Neural cell (in vitro differentiated cells): ENCODE measurements around the gene ME2. TPM values are rescaled to one million over a fixed set of nuclear protein-coding genes. Genes with fewer than 3 reads are reported as not detected.

ENCODE experiments used
- H2AFZ ChIP-seq: fragments of 200-600, 300-800 bp; sonication (generic), shearing (Covaris generic); 2 replicates; pipeline ENCODE4 v1.6.0; 2014; ENCODE audit warnings: low read depth, mild to moderate bottlenecking, antibody characterized with exemption, low read length, moderate library complexity
- H3F3A ChIP-seq: fragments of 200-600 bp; shearing (Covaris generic); 2 replicates; pipeline ENCODE4 v1.6.1; 2016; ENCODE audit warnings: mild to moderate bottlenecking, moderate library complexity, mixed read lengths, antibody characterized with exemption, low read length; ENCODE audit not compliant: insufficient read depth, poor library complexity, severe bottlenecking
- H3K27ac ChIP-seq: fragments of 200-600, 300-800 bp; sonication (generic), shearing (Covaris generic); 2 replicates; pipeline ENCODE4 v1.5.1; 2014; ENCODE audit warnings: mild to moderate bottlenecking, low read length, moderate library complexity
- H3K27me3 ChIP-seq: fragments of 300-800, 200-600 bp; sonication (generic), shearing (Covaris generic); 2 replicates; pipeline ENCODE4 v1.6.0; 2014; ENCODE audit warnings: mild to moderate bottlenecking, low read depth, low read length, moderate library complexity; ENCODE audit not compliant: insufficient read depth
- H3K36me3 ChIP-seq: fragments of 300-800, 200-600 bp; sonication (generic), shearing (Covaris generic); 2 replicates; pipeline ENCODE4 v1.5.1; 2014; ENCODE audit warnings: mild to moderate bottlenecking, antibody characterized with exemption, low read length, moderate library complexity; ENCODE audit not compliant: insufficient read depth
- H3K4me2 ChIP-seq: fragments of 300-800, 200-600 bp; sonication (generic), shearing (Covaris generic); 2 replicates; pipeline ENCODE4 v1.6.0; 2014; ENCODE audit warnings: mild to moderate bottlenecking, low read length
- H3K4me3 ChIP-seq: fragments of 300-800, 200-600 bp; sonication (generic), shearing (Covaris generic); 2 replicates; pipeline ENCODE4 v1.5.1; 2014; ENCODE audit warnings: mild to moderate bottlenecking, low read length, moderate library complexity
- H3K79me2 ChIP-seq: fragments of 200-600 bp; shearing (Covaris generic); replicated peaks from 2 replicates; pipeline ENCODE4 v1.6.0; 2014; ENCODE audit warnings: mild to moderate bottlenecking, low read length, moderate library complexity; ENCODE audit not compliant: insufficient read depth
- H3K9ac ChIP-seq: fragments of 300-800, 200-600 bp; sonication (generic), shearing (Covaris generic); 2 replicates; pipeline ENCODE4 v1.6.1; 2016; ENCODE audit warnings: mild to moderate bottlenecking, low read length, mixed read lengths
- H3K9me2 ChIP-seq: fragments of 200-600 bp; shearing (Covaris generic); 2 replicates; pipeline ENCODE4 v1.6.1; 2016; ENCODE audit warnings: mild to moderate bottlenecking, low read length, mixed read lengths; ENCODE audit not compliant: insufficient read depth
- H3K9me3 ChIP-seq: fragments of 200-600, 300-800 bp; sonication (generic), shearing (Covaris generic); 2 replicates; pipeline ENCODE4 v1.6.1; 2016; ENCODE audit warnings: mild to moderate bottlenecking, mixed run types, low read length, moderate library complexity, mixed read lengths
- H4K20me1 ChIP-seq: fragments of 200-600 bp; shearing (Covaris generic); 2 replicates; pipeline ENCODE4 v1.6.1; 2016; ENCODE audit warnings: mild to moderate bottlenecking, mixed run types; ENCODE audit not compliant: insufficient read depth
- EP300 ChIP-seq: fragments of 450-650 bp; conservative IDR thresholded peaks from 2 replicates; pipeline ENCODE4 v1.6.1; 2014; ENCODE audit warnings: antibody characterized with exemption, mild to moderate bottlenecking, moderate library complexity; ENCODE audit not compliant: poor library complexity, severe bottlenecking
- EZH2 ChIP-seq: fragments of 200-600, 300-800 bp; shearing (Covaris generic), sonication (generic); IDR thresholded peaks from 2 replicates; pipeline ENCODE4 v1.6.1; 2014; ENCODE audit warnings: antibody characterized with exemption, low read length, borderline replicate concordance, mild to moderate bottlenecking; ENCODE audit not compliant: insufficient read depth, poor library complexity, severe bottlenecking
- MXI1 ChIP-seq: fragments of 450-650 bp; conservative IDR thresholded peaks from 2 replicates; pipeline ENCODE4 v1.6.1; 2014; ENCODE audit warnings: antibody characterized with exemption, mild to moderate bottlenecking; ENCODE audit not compliant: poor library complexity, severe bottlenecking
- POLR2AphosphoS5 ChIP-seq: IDR thresholded peaks from 2 replicates; pipeline ENCODE4 v1.6.1; 2012
- RAD21 ChIP-seq: fragments of 450-650 bp; conservative IDR thresholded peaks from 2 replicates; pipeline ENCODE4 v1.6.1; 2014; ENCODE audit warnings: antibody characterized with exemption, mild to moderate bottlenecking, moderate library complexity
- SMC3 ChIP-seq: fragments of 450-650 bp; conservative IDR thresholded peaks from 2 replicates; pipeline ENCODE4 v1.6.1; 2014; ENCODE audit warnings: antibody characterized with exemption, mild to moderate bottlenecking, moderate library complexity; ENCODE audit not compliant: poor library complexity
- TAF1 ChIP-seq: IDR thresholded peaks from 2 replicates; pipeline ENCODE4 v1.6.1; 2012; ENCODE audit warnings: low read depth
- polyA plus RNA-seq: library from polyadenylated mRNA; depleted of rRNA; stranded (reverse); fragments of >200 nt; gene quantifications from 2 replicates; pipeline ENCODE4 v1.2.3, GENCODE V29; 2014
- TF ChIP-seq, protein P1 (sequence below): IDR thresholded peaks from 2 replicates; pipeline ENCODE4 v1.6.1; 2012; ENCODE audit warnings: borderline replicate concordance
- TF ChIP-seq, protein P2 (sequence below): fragments of 450-650 bp; IDR thresholded peaks from 2 replicates; pipeline ENCODE4 v1.5.1; 2014; ENCODE audit warnings: antibody characterized with exemption, mild to moderate bottlenecking, moderate library complexity; ENCODE audit not compliant: poor library complexity, severe bottlenecking

The ME2 gene
- polyA plus RNA-seq, 1 donor from 2014 or later = 76.2 TPM

DNA sequence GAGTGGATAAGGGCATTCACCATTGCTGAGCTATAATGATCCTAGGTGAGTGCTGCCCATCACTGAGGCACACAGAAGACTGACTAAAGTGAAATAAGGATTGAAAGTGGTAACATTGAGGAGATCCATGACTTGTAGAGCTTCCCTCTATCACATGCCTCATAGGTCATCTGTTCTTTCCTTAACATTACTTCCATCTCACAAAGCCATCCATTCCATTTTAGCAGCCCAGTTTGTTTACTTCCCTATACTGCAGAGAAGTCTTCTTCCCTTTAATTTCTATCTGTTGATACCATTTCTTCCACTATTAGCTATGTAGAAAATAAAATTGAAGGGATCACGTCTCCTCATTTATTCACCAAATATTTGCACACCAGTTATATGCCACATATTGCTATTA is 32.1 kb downstream of the ME2 start:
- Histone ChIP-seq H3F3A (no peaks in the 10 kb centered on the region), H3K79me2 (no peaks in the 10 kb centered on the region), H3K4me2 (no peak overlapping the region), H3K36me3 (peaks cover 11% of the 10 kb centered on the region), H3K4me3 (no peak overlapping the region), H2AFZ (no peak overlapping the region), H3K9me3 (no peaks in the 10 kb centered on the region), H3K9me2 (no peaks in the 10 kb centered on the region), H3K27me3 (no peaks in the 10 kb centered on the region), H3K9ac (no peak overlapping the region), H3K27ac (no peak overlapping the region), H4K20me1 (no peaks in the 10 kb centered on the region)
- TF ChIP-seq, protein P1, sequence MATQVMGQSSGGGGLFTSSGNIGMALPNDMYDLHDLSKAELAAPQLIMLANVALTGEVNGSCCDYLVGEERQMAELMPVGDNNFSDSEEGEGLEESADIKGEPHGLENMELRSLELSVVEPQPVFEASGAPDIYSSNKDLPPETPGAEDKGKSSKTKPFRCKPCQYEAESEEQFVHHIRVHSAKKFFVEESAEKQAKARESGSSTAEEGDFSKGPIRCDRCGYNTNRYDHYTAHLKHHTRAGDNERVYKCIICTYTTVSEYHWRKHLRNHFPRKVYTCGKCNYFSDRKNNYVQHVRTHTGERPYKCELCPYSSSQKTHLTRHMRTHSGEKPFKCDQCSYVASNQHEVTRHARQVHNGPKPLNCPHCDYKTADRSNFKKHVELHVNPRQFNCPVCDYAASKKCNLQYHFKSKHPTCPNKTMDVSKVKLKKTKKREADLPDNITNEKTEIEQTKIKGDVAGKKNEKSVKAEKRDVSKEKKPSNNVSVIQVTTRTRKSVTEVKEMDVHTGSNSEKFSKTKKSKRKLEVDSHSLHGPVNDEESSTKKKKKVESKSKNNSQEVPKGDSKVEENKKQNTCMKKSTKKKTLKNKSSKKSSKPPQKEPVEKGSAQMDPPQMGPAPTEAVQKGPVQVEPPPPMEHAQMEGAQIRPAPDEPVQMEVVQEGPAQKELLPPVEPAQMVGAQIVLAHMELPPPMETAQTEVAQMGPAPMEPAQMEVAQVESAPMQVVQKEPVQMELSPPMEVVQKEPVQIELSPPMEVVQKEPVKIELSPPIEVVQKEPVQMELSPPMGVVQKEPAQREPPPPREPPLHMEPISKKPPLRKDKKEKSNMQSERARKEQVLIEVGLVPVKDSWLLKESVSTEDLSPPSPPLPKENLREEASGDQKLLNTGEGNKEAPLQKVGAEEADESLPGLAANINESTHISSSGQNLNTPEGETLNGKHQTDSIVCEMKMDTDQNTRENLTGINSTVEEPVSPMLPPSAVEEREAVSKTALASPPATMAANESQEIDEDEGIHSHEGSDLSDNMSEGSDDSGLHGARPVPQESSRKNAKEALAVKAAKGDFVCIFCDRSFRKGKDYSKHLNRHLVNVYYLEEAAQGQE = no peak
- TF ChIP-seq EP300 (no peak), TAF1 (no peak), EZH2 (no peak), POLR2AphosphoS5 (no peak), MXI1 (no peak), RAD21 (no peak), SMC3 (no peak)
- TF ChIP-seq, protein P2, sequence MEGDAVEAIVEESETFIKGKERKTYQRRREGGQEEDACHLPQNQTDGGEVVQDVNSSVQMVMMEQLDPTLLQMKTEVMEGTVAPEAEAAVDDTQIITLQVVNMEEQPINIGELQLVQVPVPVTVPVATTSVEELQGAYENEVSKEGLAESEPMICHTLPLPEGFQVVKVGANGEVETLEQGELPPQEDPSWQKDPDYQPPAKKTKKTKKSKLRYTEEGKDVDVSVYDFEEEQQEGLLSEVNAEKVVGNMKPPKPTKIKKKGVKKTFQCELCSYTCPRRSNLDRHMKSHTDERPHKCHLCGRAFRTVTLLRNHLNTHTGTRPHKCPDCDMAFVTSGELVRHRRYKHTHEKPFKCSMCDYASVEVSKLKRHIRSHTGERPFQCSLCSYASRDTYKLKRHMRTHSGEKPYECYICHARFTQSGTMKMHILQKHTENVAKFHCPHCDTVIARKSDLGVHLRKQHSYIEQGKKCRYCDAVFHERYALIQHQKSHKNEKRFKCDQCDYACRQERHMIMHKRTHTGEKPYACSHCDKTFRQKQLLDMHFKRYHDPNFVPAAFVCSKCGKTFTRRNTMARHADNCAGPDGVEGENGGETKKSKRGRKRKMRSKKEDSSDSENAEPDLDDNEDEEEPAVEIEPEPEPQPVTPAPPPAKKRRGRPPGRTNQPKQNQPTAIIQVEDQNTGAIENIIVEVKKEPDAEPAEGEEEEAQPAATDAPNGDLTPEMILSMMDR = no peak

DNA sequence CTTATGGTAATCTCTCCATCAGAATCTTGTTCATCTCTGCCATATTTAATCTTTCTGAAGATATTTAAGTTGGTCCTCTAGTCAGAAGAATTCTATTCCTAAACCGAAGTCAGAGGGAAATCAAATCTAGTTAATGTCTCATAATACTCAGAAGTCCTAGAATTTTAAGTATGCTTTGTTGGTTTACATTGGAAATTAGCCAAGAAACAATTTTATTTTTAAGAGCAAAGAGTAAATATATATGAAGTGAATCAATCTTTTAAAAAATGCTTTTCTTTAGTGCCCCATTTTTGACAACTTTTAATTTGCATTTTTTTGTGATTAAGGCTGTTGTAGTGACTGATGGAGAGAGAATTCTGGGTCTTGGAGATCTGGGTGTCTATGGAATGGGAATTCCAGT is 38.1 kb downstream of the ME2 start:
- no peaks in the 10 kb centered on the region for H3K9me2 ChIP-seq
- peaks cover 4% of the 10 kb centered on the region for H3K79me2 ChIP-seq
- TF ChIP-seq TAF1 (no peak), SMC3 (no peak), EP300 (no peak), EZH2 (no peak), RAD21 (no peak), MXI1 (no peak), POLR2AphosphoS5 (no peak)
- TF ChIP-seq, protein P2 = no peak
- TF ChIP-seq, protein P1 = no peak
- no peaks in the 10 kb centered on the region for H4K20me1 ChIP-seq
- no peaks in the 10 kb centered on the region for H3F3A ChIP-seq
- H2AFZ ChIP-seq = no peak overlapping the region
- no peaks in the 10 kb centered on the region for H3K27me3 ChIP-seq
- no peaks in the 10 kb centered on the region for H3K9me3 ChIP-seq
- H3K4me3 ChIP-seq = no peak overlapping the region
- H3K4me2 ChIP-seq = no peak overlapping the region
- H3K9ac ChIP-seq = no peak overlapping the region
- H3K36me3 ChIP-seq = peaks cover 11% of the 10 kb centered on the region
- H3K27ac ChIP-seq = no peak overlapping the region
